LNCaP clone FGC (cell line): ENCODE measurements around the gene FCRLB.

Experiments used
- DNase-seq: peaks from one replicate; pipeline ENCODE4 v3.0.0-alpha.2; 2011; ENCODE audit warnings: low read depth
- H3K4me3 ChIP-seq: 2 replicates; pipeline ENCODE4 v1.5.1; 2011; ENCODE audit warnings: mild to moderate bottlenecking, low read depth, low read length, control low read depth
- TF ChIP-seq, protein P1 (sequence below): IDR thresholded peaks from 2 replicates; pipeline ENCODE4 v1.5.1; 2012; ENCODE audit warnings: mild to moderate bottlenecking; ENCODE audit not compliant: control insufficient read depth, insufficient read depth; ENCODE audit errors: extremely low read depth

Gene FCRLB

DNA sequence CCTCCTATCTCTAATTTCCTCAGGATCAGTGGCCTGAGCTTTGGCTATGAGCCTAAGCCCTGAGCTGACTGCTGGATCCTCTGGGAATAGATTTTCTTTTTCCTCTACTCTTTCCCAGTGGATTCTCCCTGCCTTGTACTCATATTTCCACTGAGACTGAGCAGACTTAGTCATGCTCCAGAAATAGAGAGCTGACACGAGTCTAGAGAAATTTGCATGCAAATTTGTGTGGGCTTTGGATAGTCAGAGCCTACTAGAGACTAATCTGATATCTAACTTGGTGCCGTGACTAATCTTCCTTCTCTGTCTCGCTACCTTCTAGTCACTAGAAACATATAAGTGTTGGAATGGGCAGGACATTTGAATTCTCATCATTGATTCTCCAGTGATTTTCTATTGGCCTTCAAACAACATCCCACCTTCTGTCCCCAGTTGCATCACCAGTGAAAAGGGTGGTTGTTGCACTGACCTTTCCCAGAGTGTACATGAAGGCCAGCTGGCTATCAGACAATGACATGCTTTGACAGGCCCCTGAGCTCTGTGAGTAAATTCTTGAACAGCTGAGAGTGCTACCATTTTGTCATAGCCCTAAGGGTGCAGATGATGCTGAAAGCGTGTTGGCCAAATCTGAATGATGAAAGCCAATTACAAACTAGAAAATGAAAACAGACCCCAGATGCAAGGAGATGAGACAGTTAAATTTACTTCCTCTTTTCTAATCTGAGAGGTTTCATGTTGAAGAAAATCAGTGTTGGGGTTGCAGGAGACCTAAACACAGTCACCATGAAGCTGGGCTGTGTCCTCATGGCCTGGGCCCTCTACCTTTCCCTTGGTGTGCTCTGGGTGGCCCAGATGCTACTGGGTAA, 14.6 kb upstream of the FCRLB start, which contains the start of gene FCRLA:
Gene FCRLA, plus strand, starts transcription at position 748 of the 866 bp plus-strand sequence. Its CDS starts 36 bp downstream, at position 784.
- H3K4me3 ChIP-seq, result no peak within 1 kb of the TSS
- DNase-seq, result no peak
- TF ChIP-seq, protein P1, sequence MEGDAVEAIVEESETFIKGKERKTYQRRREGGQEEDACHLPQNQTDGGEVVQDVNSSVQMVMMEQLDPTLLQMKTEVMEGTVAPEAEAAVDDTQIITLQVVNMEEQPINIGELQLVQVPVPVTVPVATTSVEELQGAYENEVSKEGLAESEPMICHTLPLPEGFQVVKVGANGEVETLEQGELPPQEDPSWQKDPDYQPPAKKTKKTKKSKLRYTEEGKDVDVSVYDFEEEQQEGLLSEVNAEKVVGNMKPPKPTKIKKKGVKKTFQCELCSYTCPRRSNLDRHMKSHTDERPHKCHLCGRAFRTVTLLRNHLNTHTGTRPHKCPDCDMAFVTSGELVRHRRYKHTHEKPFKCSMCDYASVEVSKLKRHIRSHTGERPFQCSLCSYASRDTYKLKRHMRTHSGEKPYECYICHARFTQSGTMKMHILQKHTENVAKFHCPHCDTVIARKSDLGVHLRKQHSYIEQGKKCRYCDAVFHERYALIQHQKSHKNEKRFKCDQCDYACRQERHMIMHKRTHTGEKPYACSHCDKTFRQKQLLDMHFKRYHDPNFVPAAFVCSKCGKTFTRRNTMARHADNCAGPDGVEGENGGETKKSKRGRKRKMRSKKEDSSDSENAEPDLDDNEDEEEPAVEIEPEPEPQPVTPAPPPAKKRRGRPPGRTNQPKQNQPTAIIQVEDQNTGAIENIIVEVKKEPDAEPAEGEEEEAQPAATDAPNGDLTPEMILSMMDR, result no peak

DNA sequence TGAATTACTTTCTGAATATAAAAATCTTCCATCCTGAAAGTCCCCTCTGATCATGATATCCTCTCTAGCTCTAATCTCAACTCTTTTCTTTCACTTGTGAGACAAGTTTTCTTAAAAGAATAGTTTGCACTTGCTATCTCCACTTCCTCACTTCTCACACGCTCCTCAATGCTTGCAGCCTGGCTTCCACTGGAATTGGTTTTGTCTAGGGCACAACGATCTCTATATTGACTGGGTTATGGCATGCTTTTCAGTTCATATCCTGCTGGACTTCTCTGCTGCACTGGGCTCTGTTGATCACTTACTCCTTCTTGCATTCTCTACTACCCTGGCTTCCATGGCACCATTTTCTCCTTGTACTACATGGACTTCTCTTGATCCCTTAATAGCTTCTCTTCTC, 13.8 kb upstream of the FCRLB start:
- no peak overlapping the region for H3K4me3 ChIP-seq
- TF ChIP-seq, protein P1, result no peak
- DNase-seq, result no peak

DNA sequence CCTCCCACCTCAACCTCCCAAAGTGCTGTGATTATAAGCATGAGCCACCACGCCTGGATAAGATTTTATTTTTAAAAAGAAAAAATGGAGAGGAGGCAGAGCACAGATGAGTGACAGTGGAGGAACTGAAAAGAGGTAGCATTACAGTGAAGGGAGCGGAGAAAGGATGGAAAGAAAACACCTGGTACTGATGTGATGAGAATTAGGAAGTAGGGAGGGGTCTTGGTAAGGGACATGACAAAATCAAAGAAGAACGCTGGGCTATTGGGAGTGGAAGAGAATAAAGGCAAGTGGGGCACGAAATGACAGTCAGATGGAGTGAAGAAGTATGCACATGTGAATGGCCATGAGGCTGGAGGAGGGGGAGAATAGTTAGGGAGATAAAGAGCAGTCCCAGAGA, 12.0 kb upstream of the FCRLB start:
- no peak for DNase-seq
- H3K4me3 ChIP-seq, result no peak overlapping the region
- TF ChIP-seq, protein P1, result no peak

DNA sequence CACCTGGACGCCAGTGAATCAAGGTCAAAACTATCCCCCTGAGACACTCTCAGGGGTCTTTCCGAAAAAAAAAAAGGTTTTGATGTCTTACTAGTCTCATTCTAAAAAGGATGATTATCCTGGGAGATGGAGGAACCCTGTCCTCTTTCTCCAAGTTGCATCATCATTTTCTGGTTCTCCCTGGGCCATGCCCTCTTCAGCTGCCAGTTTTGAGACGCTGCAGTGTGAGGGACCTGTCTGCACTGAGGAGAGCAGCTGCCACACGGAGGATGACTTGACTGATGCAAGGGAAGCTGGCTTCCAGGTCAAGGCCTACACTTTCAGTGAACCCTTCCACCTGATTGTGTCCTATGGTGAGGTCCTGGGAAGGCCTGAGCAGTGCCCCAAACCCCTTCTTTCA, 10.8 kb upstream of the FCRLB start:
- DNase-seq, result no peak
- TF ChIP-seq, protein P1, result no peak
- no peak overlapping the region for H3K4me3 ChIP-seq

DNA sequence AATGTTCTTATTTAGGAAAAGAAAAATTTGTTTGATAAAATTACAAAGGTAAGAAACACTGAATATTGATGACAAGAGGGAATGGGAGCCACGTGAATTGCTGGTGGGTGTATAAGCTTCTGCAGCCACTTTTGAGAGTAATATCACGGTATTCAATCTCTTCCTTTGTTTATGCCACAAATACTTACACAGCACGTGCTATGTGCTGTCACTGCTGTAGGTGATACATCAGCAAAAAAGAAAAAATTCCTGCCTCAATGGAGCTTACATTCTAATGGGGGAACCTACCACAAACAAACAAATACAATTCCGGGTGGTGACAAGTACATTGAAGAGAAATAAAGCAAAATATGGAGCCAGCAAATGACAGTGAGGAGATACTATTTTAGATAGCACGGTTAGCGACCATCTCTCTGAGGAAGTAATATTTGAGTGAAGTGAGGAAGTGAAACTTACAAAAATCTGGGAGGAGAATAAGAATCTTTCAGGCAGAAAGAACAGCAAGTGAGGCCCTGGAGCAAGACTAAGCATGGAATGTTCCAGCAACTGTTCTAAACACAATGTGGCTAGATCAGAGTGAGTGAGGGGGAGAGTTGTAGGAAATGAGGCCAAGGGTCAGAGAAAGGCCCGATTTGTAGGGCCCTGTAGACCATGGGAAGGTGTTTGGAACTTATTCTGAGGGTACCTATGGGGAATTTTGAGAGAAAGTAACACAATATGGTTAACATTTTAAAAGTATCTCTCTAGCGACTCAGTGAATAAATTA, 2.6 kb upstream of the FCRLB start:
- no peak overlapping the region for H3K4me3 ChIP-seq
- TF ChIP-seq, protein P1, result no peak
- no peak for DNase-seq

DNA sequence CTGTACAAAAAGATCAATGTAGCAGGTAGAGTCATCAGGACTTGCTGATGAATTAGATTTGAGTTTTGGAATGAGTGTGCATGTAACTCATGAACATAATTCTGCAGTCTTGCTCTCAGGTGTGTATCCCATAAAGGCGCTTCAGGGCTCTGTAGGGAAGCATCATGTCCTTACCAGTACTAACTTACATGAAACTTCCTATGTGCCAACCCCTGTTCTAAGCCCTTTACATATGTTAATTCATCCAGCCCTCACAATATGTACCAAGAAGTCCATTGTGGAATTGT, 2.1 kb upstream of the FCRLB start:
- no peak for DNase-seq
- TF ChIP-seq, protein P1, result no peak
- H3K4me3 ChIP-seq, result no peak overlapping the region
